ENCODE results near the gene ROBO1.

Gene ROBO1

GRCh38 chr3:79250746-79251145 is 517.1 kb downstream of the ROBO1 start:
- DNase-seq (ENCODE audit: insufficient read length) (no peak), FAIRE-seq (no peak)

DNA sequence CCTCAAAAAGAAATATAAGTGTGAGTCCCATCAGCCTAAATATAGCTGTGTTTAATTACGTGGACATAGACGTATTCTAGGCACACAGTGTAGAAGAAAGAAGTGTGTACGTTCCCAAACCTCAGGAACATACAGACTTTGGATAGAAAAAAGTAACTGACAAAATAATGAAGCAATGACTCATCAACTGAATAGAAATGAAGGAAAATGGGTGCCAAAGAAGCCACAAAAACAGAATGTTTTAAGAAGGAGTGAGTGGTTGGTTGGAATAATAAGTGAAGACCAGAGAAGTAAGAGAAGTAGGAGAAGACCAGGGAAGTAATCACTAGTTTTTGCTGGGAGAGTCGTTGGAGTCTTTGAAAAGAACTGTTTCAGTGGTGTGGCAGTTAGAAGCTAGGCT is 518.1 kb downstream of the ROBO1 start:
- DNase-seq (ENCODE audit: insufficient read length) = no peak
- no peak for TF ChIP-seq TAF1 (IDR thresholded peaks at IDR 0.05; ENCODE audit: borderline replicate concordance, low read depth, low read length)
- no peak for TF ChIP-seq POLR2A (IDR thresholded peaks at IDR 0.05; ENCODE audit: low read depth, low read length)
- TF ChIP-seq POLR2AphosphoS5 (IDR thresholded peaks at IDR 0.05; ENCODE audit: low read depth, low read length) = no peak
- no peak for FAIRE-seq

More at GRCh38 chr3:79250746-79251145, 517.1 kb downstream of the ROBO1 start:
- no peak for TF ChIP-seq POLR2A (IDR thresholded peaks at IDR 0.05; ENCODE audit: low read depth, low read length)
- no peak for TF ChIP-seq TAF1 (IDR thresholded peaks at IDR 0.05; ENCODE audit: borderline replicate concordance, low read depth, low read length)
- no peak for TF ChIP-seq POLR2AphosphoS5 (IDR thresholded peaks at IDR 0.05; ENCODE audit: low read depth, low read length)

- TF ChIP-seq TAF1 (IDR thresholded peaks at IDR 0.05; ENCODE audit: borderline replicate concordance, low read depth, low read length) = no peak
- no peak for TF ChIP-seq POLR2A (IDR thresholded peaks at IDR 0.05; ENCODE audit: low read depth, low read length)
- no peak for TF ChIP-seq POLR2AphosphoS5 (IDR thresholded peaks at IDR 0.05; ENCODE audit: low read depth, low read length)
- FAIRE-seq (no peak), DNase-seq (ENCODE audit: insufficient read length) (no peak)
Measured at GRCh38 chr3:79247725-79248043, 520.1 kb downstream of the ROBO1 start.

- DNase-seq (ENCODE audit: insufficient read length) (no peak), FAIRE-seq (no peak)
- TF ChIP-seq POLR2A (IDR thresholded peaks at IDR 0.05; ENCODE audit: low read depth, low read length) = no peak
Measured at GRCh38 chr3:79246875-79247724, 520.7 kb downstream of the ROBO1 start.

DNA sequence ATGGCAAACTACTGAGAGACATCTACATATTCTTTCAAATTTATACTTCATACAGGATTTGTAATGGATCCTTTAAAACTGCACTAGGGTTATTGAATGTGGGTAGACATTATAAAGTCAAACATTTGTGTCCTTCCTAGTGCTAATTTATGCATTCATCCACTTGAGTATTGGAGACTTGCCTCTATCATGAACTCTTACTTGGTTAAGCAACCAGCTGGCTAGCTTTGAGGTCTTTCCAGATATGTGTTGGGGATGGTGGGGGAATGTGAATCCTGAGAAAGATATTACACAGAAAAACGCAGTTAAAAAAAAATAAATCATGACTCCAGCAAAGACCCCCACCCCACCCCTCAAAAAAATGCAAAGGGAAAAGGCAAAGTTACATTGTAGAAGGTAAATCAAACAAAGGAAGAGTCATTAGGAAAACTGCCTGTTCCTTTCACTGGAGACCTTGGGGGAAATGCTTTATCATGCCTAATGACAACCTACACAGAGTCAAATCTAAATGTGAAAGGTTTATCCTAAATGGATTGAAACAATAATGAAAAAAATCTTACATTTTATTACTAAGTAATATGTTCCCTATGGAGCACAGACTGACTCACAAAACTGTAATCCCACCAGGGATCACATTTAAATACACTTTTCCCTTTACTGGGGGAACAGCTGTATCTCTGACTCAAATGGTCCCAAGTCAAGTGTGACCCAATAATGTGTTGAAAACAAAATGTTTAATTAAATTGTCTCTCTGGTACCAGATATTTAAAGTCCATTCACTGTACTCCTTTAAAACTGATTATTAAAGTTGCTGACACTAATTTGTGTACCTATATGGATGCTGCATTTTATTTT is 522.3 kb downstream of the ROBO1 start:
- DNase-seq (ENCODE audit: insufficient read length) (no peak), FAIRE-seq (no peak)
- TF ChIP-seq POLR2A (IDR thresholded peaks at IDR 0.05; ENCODE audit: low read depth, low read length) (no peak), POLR2AphosphoS5 (IDR thresholded peaks at IDR 0.05; ENCODE audit: low read depth, low read length) (no peak), TAF1 (IDR thresholded peaks at IDR 0.05; ENCODE audit: borderline replicate concordance, low read depth, low read length) (no peak)

DNA sequence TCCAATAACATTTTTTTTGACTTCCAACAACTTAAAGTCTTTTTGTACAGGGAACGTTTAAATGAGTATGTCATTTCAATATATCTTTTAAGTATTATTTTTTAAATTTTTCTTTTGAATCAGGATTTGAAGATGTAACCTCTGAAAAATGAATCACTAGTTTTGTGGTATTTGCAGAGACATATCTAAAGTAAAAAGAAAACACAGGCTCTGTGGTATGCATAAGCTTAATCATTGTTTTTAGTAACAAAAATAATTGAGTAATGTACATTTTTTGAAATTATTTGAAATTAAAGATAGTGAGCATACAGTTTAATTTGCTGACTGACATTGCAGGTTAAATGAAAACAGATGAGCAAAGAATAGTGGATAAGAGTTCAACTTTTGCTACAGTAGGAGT is 531.3 kb downstream of the ROBO1 start:
- DNase-seq (ENCODE audit: insufficient read length) (no peak), FAIRE-seq (no peak)
- TF ChIP-seq POLR2AphosphoS5 (IDR thresholded peaks at IDR 0.05; ENCODE audit: low read depth, low read length) = no peak
- no peak for TF ChIP-seq TAF1 (IDR thresholded peaks at IDR 0.05; ENCODE audit: borderline replicate concordance, low read depth, low read length)
- no peak for TF ChIP-seq POLR2A (IDR thresholded peaks at IDR 0.05; ENCODE audit: low read depth, low read length)

DNA sequence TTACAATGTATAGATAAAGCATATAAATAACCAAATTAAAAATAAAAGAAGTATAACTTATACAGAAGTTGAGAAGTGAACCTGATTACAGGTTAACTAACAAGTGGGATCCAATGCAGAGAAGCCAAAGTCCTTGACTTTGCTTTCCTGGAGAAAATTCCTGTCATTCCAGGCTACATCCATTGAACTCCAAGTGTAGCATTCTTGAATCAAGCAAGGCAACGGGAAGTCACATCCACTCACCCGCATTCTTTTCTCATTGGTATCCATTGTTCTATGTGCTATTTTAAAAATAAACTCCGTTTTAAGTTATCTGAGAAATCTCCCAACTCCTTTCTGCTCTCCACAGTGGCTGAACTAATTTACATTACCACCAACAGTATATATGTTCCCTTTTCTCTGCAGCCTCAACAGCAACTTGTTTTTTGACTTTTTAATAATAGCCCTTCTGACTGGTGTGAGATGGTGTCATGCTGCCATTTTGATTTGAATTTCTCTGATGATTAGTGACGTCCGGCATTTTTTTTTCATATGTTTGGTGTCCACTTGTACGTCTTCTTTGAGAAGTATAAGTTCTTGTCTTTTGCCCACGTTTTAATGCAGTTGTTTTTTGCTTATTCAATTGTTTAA is 534.3 kb downstream of the ROBO1 start:
- FAIRE-seq = no peak
- TF ChIP-seq POLR2AphosphoS5 (IDR thresholded peaks at IDR 0.05; ENCODE audit: low read depth, low read length) = no peak
- no peak for TF ChIP-seq POLR2A (IDR thresholded peaks at IDR 0.05; ENCODE audit: low read depth, low read length)
- no peak for TF ChIP-seq TAF1 (IDR thresholded peaks at IDR 0.05; ENCODE audit: borderline replicate concordance, low read depth, low read length)
- DNase-seq (ENCODE audit: insufficient read length) = no peak

DNA sequence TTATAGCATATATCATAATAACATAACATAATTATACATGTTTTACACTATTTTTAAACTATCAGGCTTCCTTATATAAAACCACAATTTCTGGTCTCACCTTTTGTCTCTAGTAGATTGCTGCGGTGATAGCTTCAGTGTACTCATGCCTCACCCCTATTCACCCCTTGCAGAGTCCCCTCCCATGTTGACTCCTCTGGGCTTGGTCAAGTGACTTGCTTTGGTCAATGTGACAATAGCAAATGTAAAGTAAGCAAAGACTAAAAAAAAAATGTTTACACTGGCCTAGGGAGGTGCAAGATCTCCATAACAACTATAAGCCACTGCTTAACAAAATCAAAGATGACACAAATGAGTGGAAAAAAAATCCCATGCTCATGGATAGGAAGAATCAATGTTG is 537.5 kb downstream of the ROBO1 start:
- TF ChIP-seq TAF1 (IDR thresholded peaks at IDR 0.05; ENCODE audit: borderline replicate concordance, low read depth, low read length) (no peak), POLR2AphosphoS5 (IDR thresholded peaks at IDR 0.05; ENCODE audit: low read depth, low read length) (no peak), POLR2A (IDR thresholded peaks at IDR 0.05; ENCODE audit: low read depth, low read length) (no peak)
- DNase-seq (ENCODE audit: insufficient read length) (no peak), FAIRE-seq (no peak)

GRCh38 chr3:79217096-79217495 is 550.7 kb downstream of the ROBO1 start:
- FAIRE-seq = no peak
- no peak for DNase-seq (ENCODE audit: insufficient read length)
- TF ChIP-seq POLR2AphosphoS5 (IDR thresholded peaks at IDR 0.05; ENCODE audit: low read depth, low read length) = no peak
- no peak for TF ChIP-seq TAF1 (IDR thresholded peaks at IDR 0.05; ENCODE audit: borderline replicate concordance, low read depth, low read length)
- TF ChIP-seq POLR2A (IDR thresholded peaks at IDR 0.05; ENCODE audit: low read depth, low read length) = no peak

DNA sequence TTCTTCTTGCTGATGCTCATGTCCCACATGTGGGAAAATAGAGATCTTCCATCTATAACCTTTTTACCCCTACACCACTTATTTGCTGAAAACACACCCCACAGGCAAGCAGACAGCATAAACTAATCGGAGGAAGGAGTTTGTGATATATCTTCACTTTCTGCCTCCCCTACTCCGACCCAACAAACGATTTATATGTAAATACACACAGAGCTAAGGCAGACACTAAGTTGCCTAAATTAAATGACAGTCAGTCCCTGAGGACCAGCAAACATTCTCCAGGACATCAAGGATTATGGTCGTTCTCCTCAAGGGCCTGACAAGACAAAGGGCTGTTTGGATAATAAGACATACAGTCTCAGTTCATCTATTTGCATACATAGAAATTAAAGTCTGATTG is 552.5 kb downstream of the ROBO1 start:
- DNase-seq (ENCODE audit: insufficient read length) (no peak), FAIRE-seq (no peak)
- TF ChIP-seq TAF1 (IDR thresholded peaks at IDR 0.05; ENCODE audit: borderline replicate concordance, low read depth, low read length) = no peak
- no peak for TF ChIP-seq POLR2AphosphoS5 (IDR thresholded peaks at IDR 0.05; ENCODE audit: low read depth, low read length)
- no peak for TF ChIP-seq POLR2A (IDR thresholded peaks at IDR 0.05; ENCODE audit: low read depth, low read length)

DNA sequence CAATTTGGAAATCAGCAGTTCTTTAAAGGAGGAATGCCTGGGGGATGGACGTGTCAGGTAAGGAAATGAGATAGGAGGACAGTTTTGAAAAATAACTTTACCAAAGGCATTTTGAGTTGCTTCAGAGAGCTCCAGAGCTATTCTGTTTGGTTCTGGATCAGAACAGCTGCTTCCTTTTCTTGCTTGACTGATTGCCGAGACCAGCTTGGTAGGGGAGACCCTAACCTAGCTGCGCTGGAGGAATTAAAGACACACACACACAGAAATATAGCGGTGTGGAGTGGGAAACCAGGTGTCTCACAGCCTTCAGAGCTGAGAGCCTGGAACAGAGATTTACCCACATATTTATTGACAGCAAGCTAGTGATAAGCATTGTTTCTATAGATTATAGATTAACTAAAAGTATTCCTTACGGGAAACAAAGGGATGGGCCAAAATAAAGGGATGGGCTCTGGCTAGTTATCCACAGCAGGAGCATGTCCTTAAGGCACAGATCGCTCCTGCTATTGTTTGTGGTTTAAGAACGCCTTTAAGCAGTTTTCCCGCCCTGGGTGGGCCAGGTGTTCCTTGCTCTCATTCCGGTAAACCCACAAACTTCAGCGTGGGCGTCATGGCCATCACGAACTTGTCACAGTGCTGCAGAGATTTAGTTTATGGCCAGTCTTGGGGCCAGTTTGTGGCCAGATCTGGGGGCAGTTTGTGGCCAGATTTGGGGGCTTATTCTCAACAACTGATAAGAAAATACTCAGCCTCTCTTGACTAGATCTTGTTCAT is 556.0 kb downstream of the ROBO1 start:
- DNase-seq (ENCODE audit: insufficient read length) (no peak), FAIRE-seq (no peak)
- TF ChIP-seq POLR2A (IDR thresholded peaks at IDR 0.05; ENCODE audit: low read depth, low read length) (no peak), TAF1 (IDR thresholded peaks at IDR 0.05; ENCODE audit: borderline replicate concordance, low read depth, low read length) (no peak), POLR2AphosphoS5 (IDR thresholded peaks at IDR 0.05; ENCODE audit: low read depth, low read length) (no peak)

All from GM12892 (cell line).